Tibial nerve (tissue), 4 donors: Measurements from ENCODE around the gene TRABD2B. TPM values are rescaled to one million over a fixed set of nuclear protein-coding genes. Genes with fewer than 3 reads are reported as not detected.

ENCODE experiments used
- DNase-seq, 2 donors: peaks; one replicate each; pipeline ENCODE4 v3.0.0-alpha.2; 2019; ENCODE audit warnings: low spot score in 2 of 2
- H3K27ac ChIP-seq, 4 donors: fragments of 200-600 bp; sonication (generic) in 3 of 4; one replicate each; pipeline ENCODE4 v1.5.1; 2017 to 2019; ENCODE audit warnings: mild to moderate bottlenecking in 1 of 4
- H3K27me3 ChIP-seq, 2 donors: fragments of 200-600 bp; sonication (generic) in 1 of 2; one replicate each; pipeline versions ENCODE4 v1.5.1 to v1.6.0; 2017 to 2019
- H3K36me3 ChIP-seq, 3 donors: fragments of 200-600 bp; sonication (generic); one replicate each; pipeline ENCODE4 v1.5.1; 2018 to 2019
- H3K4me1 ChIP-seq, 4 donors: fragments of 200-600 bp; sonication (generic) in 3 of 4; one replicate each; pipeline ENCODE4 v1.5.1; 2017 to 2019
- H3K4me3 ChIP-seq, 4 donors: fragments of 200-600 bp; sonication (generic) in 3 of 4; one replicate each; pipeline ENCODE4 v1.5.1; 2017 to 2019; ENCODE audit warnings: mild to moderate bottlenecking in 1 of 4, moderate library complexity in 1 of 4
- H3K9me3 ChIP-seq, 4 donors: fragments of 200-600 bp; sonication (generic) in 3 of 4; one replicate each; pipeline ENCODE4 v1.5.1; 2017 to 2019
- EP300 ChIP-seq, 2 donors: sonication (generic); formaldehyde crosslinking; IDR thresholded peaks; one replicate each; pipeline ENCODE4 v1.6.1; 2017; ENCODE audit warnings: antibody characterized with exemption in 2 of 2, mild to moderate bottlenecking in 1 of 2
- POLR2A ChIP-seq, 2 donors: fragments of 450-650 bp; IDR thresholded peaks; one replicate each; pipeline ENCODE4 v1.6.1; 2017; ENCODE audit warnings: antibody characterized with exemption in 2 of 2, mild to moderate bottlenecking in 2 of 2, moderate library complexity in 2 of 2
- whole genome bisulfite sequencing, 2 donors: methylation state at CpG; one replicate each; pipeline ENCODE4 v1.1.5; 2018; 5-methylcytosine and 5-hydroxymethylcytosine counted together
- total RNA-seq, 4 donors: library from RNA; depleted of rRNA; stranded (reverse); fragments of >200 nt; gene quantifications; one replicate each; pipeline ENCODE4 v1.1.0, GENCODE V29; 2016
- TF ChIP-seq, protein P1 (sequence below), 5 experiments: fragments of 200-600 bp in 3 of 5; fragments of 450-650 bp in 2 of 5; sonication (generic) in 3 of 5; IDR thresholded peaks; one replicate each; pipeline ENCODE4 v1.5.1; 2016 to 2019; ENCODE audit warnings: antibody characterized with exemption in 5 of 5, mild to moderate bottlenecking in 3 of 5, moderate library complexity in 2 of 5

TRABD2B gene
- total RNA-seq, 4 donors from 2014 or later = 1.3 to 4.1 (median 2.3) TPM

DNA sequence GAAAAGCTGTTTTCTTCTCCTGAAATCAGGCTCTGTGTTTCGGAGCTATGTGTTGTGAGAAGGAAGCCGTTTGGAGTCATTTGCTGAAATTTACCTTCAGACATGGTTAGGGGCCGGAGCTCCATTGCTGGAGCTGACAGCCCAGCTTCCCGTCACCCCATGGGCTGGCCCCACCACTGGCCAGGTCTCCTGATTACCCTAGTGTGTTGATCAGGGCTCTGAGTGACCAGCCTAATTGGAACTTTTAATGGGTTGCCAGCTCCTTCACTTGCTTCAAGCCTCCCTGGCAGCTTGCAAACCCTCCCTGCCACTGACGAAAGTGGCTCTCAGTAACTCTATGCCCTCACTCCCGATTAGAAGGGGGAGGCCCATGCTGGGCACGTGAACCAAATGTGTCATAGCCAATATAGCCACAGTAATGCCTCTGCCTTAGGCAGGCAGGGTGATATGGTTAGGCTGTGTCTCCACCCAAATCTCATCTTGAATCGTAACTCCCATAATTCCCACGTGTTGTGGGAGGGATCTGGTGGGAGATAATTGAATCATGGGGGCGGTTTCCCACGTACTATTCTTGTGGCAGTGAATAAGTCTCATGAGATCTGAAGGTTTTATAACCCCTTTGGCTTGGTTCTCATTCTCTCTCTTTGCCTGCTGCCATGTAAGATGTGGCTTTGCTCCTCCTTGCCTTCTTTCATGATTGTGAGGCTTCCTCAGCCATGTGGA lies 224.1 kb downstream of the TRABD2B start:
- 79 to 84% methylated on average over 11 of the region's 11 CpGs for WGBS, 2 donors
- Histone ChIP-seq H3K4me3 (no peak overlapping the region), H3K9me3 (no peaks in the 10 kb centered on the region), H3K4me1 (peaks cover 0 to 4% (median 0%) of the 10 kb centered on the region in 4 donors), H3K27ac (no peak overlapping the region), H3K27me3 (no peaks in the 10 kb centered on the region), H3K36me3 (peaks cover 0 to 49% (median 0%) of the 10 kb centered on the region in 3 donors)
- TF ChIP-seq POLR2A (IDR thresholded peaks at IDR 0.05) (no peak), EP300 (IDR thresholded peaks at IDR 0.05) (no peak)
- TF ChIP-seq, protein P1, sequence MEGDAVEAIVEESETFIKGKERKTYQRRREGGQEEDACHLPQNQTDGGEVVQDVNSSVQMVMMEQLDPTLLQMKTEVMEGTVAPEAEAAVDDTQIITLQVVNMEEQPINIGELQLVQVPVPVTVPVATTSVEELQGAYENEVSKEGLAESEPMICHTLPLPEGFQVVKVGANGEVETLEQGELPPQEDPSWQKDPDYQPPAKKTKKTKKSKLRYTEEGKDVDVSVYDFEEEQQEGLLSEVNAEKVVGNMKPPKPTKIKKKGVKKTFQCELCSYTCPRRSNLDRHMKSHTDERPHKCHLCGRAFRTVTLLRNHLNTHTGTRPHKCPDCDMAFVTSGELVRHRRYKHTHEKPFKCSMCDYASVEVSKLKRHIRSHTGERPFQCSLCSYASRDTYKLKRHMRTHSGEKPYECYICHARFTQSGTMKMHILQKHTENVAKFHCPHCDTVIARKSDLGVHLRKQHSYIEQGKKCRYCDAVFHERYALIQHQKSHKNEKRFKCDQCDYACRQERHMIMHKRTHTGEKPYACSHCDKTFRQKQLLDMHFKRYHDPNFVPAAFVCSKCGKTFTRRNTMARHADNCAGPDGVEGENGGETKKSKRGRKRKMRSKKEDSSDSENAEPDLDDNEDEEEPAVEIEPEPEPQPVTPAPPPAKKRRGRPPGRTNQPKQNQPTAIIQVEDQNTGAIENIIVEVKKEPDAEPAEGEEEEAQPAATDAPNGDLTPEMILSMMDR (IDR thresholded peaks at IDR 0.05) = no peak
- DNase-seq = no peak

DNA sequence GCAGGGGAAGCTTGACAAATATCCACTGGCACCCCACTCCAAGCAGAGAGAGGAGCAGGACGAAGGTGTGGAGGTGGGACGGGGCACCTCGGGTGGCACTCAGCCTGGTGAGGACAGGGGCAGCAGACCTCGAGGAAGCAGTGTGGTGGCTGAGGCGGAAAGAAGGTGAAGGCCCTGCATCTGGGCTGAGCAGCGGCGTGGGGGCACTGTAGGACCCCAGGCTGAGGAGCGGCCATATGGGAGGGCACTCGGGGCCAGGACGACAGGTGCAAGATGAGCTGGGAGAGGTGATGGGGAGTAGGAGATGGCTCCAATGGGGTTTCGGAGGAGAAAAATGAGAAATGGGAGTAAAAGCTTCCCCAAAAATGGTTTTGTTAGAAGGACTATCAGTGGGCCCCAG lies 224.9 kb downstream of the TRABD2B start:
- H3K27me3 ChIP-seq = no peaks in the 10 kb centered on the region
- TF ChIP-seq EP300 (IDR thresholded peaks at IDR 0.05) = no peak
- TF ChIP-seq POLR2A (IDR thresholded peaks at IDR 0.05) = no peak
- TF ChIP-seq, protein P1 (IDR thresholded peaks at IDR 0.05) = no peak
- no peak overlapping the region for H3K4me3 ChIP-seq
- WGBS, 2 donors = 94 to 95% methylated on average over 11 of the region's 11 CpGs
- DNase-seq = no peak
- H3K4me1 ChIP-seq = peaks cover 0 to 4% (median 0%) of the 10 kb centered on the region in 4 donors
- H3K27ac ChIP-seq = no peak overlapping the region
- H3K9me3 ChIP-seq = no peaks in the 10 kb centered on the region
- H3K36me3 ChIP-seq = peaks cover 0 to 42% (median 0%) of the 10 kb centered on the region in 3 donors

DNA sequence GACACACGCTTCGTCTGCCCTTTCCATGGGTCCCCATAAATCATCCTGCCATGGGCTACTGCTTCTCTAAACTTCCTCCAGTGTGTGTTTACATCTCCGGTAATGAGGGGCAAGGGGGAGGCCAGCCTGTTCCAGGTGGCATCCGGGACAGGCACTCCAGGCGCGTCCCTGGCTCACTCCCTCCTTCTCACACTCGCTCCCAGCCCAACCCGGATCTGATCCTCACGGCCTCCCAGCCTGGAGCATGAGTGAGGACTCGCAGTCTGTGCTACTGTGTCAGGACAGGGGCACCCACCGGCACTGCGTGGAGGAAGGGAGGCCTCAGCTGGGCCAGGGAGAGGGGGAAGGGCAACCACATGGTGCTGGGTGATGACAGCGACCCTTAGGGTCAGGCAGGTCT lies 225.4 kb downstream of the TRABD2B start:
- DNase-seq = no peak
- Histone ChIP-seq H3K4me3 (no peak overlapping the region), H3K27me3 (no peaks in the 10 kb centered on the region), H3K9me3 (no peaks in the 10 kb centered on the region), H3K36me3 (peaks cover 0 to 38% (median 0%) of the 10 kb centered on the region in 3 donors), H3K4me1 (peaks cover 0 to 4% (median 0%) of the 10 kb centered on the region in 4 donors), H3K27ac (no peak overlapping the region)
- TF ChIP-seq EP300 (IDR thresholded peaks at IDR 0.05) (no peak), POLR2A (IDR thresholded peaks at IDR 0.05) (no peak)
- TF ChIP-seq, protein P1 (IDR thresholded peaks at IDR 0.05) = no peak
- WGBS, 2 donors = 80 to 86% methylated on average over 10 to 13 of the region's 13 CpGs

DNA sequence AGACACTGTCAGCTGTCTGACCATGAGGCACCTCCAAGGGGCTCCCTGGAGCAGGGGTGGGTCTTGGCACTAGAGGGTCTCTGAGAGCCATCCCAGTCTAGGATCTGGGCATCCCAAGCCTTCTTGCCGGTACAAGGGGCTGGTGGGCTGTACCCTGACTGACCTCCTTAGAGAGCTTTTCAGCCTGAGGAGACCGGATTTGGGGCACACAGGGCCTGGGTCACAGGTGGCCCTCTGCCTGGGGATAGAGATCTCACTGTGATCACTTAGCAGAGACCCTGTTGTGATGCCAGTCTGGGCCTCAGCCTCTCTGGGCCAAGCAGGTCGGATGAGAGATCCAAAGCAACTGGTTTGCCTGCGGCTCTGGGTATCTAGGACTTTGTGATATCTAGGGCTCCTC lies 227.2 kb downstream of the TRABD2B start:
- WGBS, 2 donors = 91 to 100% methylated on average over 2 to 4 of the region's 4 CpGs
- H3K36me3 ChIP-seq = peaks cover 0 to 25% (median 0%) of the 10 kb centered on the region in 3 donors

DNA sequence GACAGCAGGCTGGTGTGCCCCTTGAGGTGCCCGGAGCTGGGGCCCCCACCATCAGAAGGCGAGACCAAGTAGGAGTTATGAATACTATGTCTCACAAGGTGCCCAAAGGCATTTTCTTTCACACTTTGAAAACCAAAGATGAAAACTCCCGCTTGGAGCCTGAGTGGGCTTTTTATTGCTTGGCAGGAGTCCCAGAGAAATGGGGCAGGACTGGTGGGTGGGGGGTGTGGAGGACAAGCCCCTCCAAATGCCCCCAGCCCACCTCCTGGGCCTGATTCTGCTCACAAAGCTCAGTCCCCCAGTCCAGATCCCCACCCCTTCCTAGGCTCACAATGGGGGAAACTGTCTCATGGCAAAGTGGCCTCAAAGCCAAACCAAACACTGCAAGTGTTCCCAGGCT lies 227.9 kb downstream of the TRABD2B start:
- peaks cover 0 to 18% (median 0%) of the 10 kb centered on the region in 3 donors for H3K36me3 ChIP-seq
- no peak for DNase-seq
- peak overlapping the region in 1 of 4 donors; percentile 40 for H3K27ac ChIP-seq
- H3K4me1 ChIP-seq = peaks cover 0 to 4% (median 0%) of the 10 kb centered on the region in 4 donors
- 36 to 41% methylated on average over 3 of the region's 3 CpGs for WGBS, 2 donors
- H3K9me3 ChIP-seq = no peaks in the 10 kb centered on the region
- no peaks in the 10 kb centered on the region for H3K27me3 ChIP-seq
- H3K4me3 ChIP-seq = no peak overlapping the region
- TF ChIP-seq, protein P1 (IDR thresholded peaks at IDR 0.05) = no peak
- TF ChIP-seq POLR2A (IDR thresholded peaks at IDR 0.05) (no peak), EP300 (IDR thresholded peaks at IDR 0.05) (no peak)

More for the DNA sequence above, 227.2 kb downstream of the TRABD2B start:
- Histone ChIP-seq H3K4me1 (peaks cover 0 to 4% (median 0%) of the 10 kb centered on the region in 4 donors), H3K27me3 (no peaks in the 10 kb centered on the region), H3K4me3 (no peak overlapping the region), H3K9me3 (no peaks in the 10 kb centered on the region), H3K27ac (no peak overlapping the region)
- no peak for TF ChIP-seq POLR2A (IDR thresholded peaks at IDR 0.05)
- TF ChIP-seq EP300 (IDR thresholded peaks at IDR 0.05) = no peak
- TF ChIP-seq, protein P1 (IDR thresholded peaks at IDR 0.05) = no peak
- DNase-seq = no peak
